HG03432 (cell line): ENCODE results near the gene EPS8L3.
"Not testable (repeated sequence)": the region's sequence is repeated elsewhere in the genome, so short reads cannot be mapped to it uniquely, and the experiment has no call there.

Experiments
- ATAC-seq: cut with Tn5 transposase; IDR thresholded peaks from one replicate; pipeline ENCODE4 v1.9.1; 2021; ENCODE audit warnings: mild to moderate bottlenecking, moderate library complexity; ENCODE audit not compliant: unreplicated experiment

EPS8L3 gene

DNA sequence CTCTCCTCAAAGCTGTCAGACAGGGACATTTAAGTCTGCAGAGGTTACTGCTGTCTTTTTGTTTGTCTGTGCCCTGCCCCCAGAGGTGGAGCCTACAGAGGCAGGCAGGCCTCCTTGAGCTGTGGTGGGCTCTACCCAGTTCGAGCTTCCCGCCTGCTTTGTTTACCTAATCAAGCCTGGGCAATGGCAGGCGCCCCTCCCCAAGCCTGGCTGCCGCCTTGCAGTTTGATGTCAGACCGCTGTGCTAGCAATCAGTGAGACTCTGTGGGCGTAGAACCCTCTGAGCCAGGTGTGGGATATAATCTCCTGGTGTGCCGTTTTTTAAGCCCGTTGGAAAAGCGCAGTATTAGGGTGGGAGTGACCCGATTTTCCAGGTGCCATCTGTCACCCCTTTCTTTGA is 15.4 kb downstream of the EPS8L3 start:
- ATAC-seq, result not testable (repeated sequence)

DNA sequence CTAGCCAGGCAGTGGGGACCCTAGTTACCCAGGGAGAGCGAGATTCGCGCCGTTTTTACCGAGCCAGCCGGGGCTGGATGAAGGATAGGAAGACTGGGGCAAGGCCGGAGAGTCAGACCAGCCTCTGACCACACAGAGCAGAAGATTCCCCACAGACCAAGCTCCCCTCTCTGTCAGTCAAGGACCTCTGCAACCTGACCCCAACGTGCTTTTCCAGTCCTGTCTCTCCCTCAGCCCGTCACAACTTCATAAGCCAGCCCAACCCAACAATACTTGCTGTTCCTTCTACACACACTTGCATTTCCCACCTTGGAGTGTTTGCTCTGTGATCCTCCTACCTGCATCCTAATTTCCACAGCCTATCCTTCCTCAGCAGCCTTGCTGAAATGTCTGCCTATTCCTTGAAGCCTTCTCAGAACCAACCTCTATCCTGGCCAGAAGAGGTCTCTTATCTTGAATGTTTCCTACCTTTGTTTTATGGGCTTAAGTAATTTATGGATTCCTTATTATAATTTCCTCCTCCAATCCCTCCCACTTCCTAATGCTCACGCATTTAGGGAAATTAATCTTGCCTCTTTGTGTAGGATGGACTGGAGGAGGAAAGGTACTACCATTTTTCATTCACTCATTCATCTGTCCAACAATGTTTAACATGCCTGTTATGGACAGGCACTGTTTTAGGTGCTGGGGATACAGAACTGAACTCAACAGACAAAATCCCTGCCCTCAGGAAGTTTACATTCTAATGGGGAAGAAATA is 22.9 kb downstream of the EPS8L3 start, which contains the start of gene GSTM3:
Gene GSTM3 (minus strand): TSS at position 424 of the 759 bp plus-strand sequence. CDS start 751 bp downstream, outside the sequence.
- peak; percentile 36 for ATAC-seq

DNA sequence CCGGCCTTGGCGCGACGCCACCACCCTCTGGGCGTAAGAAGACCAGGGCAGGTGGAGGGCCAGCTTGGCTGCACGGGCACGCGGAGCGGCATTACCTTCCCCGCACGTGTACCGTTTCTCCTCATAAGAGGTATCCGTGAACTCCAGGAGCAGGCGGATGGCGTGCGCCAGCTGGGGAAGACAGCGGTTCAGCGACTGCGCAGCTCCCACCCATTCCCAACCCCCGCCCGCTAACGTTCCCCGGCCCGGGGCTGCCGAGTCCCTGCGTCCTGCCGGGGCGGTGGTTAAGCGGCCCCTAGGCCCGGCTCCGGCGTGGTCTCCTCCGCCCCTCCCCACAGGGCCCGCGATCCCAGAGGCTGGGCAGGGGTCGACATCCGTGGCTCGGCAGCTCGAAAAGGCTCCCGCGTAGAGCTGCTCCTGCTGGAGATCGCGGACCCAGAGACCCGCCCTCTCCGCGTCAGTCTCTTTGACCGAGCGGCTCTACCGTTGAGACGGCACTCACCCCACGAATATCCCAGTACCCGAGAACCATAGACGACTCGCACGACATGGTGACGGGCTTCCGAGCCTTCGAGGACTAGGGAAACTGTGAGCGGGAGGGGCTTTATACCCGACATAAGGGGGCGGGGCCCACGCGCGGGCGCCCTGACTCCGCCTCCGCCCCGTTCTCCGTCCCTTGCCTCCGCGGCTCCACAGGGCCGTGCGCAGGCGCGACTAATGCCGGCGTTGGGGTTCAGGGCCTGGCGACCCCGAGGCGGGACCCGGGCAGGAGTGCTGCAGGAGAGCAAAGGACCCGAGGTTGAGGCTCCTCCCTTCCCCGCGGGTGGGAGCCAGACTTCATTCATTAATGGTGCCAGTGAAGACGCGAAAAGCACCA is 23.7 kb downstream of the EPS8L3 start:
- peak; percentile 94 for ATAC-seq

DNA sequence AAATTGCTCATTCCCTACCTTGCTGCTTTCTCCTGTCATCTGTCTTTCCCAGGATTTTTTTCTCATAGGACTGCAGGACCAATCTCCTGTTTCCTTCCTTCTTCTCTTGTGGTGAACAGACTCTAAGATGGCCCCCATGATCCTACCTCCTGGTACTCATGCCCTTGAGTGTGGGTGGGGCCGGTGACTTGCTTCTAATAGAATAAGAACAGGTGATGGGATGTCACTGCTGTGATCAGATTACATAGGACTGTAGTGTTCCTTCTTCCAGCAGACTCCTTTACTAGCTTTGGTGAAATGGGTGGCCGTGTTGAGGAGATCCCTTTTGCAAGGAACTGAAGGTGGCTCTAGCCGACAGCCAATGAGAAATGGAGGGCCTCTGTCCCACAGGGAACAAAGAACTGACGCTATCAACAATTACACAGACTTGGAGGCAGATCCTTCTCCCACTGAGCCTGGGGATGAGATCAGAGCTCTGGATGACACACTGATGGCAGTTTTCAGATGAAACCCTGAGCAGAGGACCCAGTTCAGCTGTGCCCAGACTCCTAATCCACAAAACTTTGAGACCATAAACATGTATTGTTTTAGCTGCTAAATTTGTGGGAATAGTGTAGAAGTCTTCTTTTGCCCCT is 30.4 kb downstream of the EPS8L3 start:
- no peak for ATAC-seq

DNA sequence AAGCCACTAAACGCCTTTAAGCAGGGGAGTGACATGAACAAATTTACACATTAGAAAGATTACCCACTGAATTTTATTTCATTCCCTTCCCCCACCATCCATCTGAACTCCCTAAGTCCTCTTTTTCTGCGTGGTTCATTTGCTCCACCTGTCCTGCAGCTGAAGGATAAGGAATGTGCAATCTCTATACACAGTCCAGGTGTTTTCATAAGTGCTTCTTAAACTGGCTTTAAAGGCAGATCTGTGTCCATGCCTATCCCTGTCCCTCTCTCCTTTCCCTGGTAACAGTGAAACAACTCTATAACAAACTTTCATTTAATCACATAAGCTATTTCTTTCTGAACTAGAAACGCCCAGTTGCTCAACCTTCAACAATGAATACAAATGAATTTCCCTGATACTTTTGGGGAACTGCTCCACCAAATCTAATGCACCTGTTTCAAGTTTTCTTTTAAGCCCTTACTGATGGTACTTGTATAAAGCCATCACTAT is 31.3 kb downstream of the EPS8L3 start:
- ATAC-seq, result no peak

DNA sequence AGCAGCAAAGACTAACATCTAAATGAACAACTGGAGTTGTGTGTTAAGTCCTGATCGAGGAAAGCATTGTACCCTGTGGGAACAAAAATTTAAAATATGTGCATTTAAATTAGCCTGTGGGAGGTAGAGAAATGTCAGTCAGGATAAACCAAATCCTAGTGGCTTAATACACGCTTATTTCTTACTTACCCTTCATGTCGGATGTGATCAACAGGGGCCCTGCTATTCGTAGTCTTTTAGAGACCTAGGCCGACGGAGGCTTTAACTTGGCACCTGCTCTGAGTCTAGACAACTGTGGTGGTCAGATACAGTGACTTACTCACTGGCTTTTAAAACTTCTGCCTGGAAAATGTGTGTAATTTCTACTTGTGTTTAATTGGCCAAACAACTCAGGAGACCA is 33.1 kb downstream of the EPS8L3 start:
- ATAC-seq, result no peak

DNA sequence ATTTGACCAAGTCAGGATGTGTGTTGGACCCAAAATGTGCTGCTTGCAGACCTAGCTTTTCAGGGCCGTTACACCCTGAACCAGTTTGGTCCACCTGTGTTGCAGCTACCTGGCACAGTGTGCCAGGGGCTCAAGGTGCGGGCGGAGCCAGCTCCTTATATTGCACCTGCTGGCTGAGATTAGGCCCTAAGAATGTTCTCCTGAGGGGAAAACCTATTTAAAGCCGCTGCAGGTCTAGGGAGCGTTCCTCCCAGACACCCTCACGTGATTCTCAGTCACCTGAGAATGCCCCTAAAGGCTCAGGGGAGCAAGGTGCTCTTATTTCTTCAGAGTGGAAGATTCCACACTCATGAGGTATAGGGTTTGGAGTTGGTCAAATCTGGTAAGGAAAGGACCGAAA is 34.9 kb downstream of the EPS8L3 start:
- no peak for ATAC-seq

DNA sequence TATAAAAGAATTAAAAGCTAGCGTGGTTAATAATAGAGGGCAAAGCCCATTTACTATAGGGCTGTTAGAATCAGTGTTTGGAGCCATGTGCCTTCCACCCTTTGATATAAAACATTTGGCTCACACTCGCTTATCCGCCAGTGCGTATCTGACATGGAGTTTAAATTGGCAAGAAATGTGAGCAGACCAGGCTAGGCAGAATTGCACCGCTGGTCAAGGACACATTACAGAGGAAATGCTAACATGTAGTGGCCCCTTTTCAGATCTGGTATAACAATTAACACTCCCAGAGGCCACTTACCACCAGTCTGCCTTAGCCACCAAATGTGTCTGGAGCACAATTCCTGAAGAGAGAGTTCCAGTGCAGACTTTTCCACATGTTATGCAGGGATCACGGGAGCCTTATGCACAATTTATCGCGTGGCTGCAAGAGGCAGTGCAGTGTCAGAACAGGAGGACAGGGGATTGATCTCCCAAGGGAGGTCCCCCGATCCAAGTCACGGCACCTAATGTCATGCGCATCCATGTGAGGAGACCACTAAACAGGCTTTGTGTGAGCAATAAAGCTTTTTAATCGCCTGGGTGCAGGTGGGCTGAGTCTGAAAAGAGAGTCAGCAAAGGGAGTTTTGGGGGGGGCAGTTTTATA is 36.9 kb downstream of the EPS8L3 start:
- no peak for ATAC-seq

DNA sequence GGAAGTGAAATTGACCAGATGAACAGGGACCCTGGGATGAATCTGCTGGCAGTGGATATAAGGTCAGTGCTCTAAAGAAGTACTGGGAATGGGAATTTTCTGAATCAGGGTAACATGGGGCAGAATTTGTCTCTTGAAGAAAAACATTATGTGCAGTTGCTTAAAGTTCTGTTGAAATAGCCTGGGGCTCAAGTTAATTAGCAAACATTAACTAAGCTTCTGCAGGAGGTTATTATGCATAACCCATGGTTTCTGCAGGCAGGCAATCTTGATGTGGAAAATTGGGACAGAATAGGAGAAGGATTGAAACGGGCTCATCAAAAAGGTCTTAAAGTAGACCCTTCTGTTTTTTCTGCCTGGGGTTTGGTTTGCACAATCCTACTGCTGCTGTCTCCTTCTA is 37.7 kb downstream of the EPS8L3 start:
- ATAC-seq, result no peak

DNA sequence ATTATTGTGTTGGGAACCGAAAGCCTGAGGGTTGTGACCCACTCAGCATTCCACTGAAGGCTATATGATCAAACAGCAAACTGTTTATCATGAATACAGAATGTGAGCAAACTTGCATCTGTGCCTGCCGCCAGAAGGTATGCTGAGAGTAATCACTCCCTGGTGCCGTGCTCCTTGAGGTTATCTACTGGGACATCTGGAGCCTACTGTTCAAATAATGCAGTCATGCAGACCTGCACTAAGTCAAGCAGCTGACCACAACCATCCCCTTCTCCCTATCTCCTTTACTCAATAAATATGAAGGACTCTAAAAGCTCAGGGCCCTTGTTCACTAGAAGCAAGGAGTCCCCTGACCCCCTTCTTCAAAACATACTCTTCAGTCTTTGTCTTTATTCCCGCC is 38.2 kb downstream of the EPS8L3 start:
- no peak for ATAC-seq

DNA sequence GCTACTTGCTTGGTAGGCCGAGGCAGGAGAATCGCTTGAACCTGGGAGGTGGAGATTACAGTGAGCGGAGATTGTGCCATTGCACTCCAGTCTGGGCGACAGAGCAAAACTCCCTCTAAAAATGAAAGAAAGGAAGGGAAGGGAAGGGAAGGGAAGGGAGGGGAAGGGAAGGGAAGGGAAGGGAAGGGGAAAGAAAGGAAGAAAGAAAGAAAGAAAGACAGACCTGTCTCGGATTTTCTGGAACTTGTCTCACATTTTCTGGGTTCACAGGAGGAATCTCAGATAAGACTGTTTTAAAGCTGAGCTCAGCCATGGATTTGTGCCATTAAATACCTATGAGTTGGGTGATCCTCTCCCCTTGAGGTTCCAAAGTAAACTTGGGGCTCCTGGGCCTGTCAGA is 38.8 kb downstream of the EPS8L3 start:
- no peak for ATAC-seq

DNA sequence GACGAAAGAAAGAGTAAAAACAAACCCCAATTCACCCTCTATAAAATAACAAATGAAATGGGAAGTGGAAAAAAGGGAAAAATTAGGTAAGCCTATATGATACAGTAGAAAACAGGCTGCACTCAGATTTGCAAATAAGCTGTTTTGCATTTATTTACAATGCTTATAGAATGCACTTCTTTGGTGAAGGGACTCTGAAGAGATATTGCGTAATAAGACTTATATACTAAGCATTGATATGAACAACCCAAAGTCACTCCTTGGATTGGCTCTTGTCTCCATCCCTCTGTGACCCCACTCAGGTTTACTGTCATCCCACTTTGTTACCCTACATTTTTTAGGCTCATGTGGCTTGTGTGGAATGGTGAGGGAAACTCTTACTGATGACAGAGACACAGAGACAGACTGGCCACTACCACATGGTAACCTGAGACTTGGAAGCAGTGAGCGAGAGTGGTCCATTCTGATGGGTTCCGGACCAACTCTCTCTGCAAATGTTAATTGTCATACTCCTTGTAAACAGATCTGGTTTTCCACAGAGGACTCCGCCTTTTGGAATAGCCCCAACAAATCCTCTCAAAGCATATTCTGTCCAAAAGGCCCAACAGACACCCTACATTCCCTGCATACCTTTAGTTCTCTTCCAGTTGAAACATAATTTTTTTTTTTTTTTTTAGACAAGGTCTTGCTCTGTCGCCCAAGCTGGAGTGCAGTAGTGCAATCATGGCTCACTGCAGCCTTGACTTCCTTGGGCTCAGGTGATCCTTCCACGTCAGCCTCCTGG is 40.6 kb downstream of the EPS8L3 start:
- no peak for ATAC-seq

DNA sequence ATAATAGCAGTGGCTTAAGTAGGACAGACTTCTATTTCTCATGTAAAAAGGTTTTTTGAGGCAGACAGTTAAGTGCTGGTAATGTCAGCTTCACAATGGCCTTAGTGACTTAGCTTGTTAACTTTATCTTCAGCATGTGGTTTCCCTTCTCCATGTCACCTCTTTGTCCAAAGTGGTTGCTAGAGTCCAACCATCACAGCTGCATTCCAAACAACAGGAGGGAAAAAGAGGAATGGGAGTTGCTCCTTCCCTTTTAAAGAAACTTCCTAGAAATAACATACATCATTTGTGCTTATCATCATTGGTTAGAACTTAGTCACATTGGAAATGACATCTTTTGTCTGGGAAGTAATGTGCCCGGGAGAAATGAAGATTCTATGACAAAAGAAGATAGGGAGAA is 41.8 kb downstream of the EPS8L3 start:
- ATAC-seq, result no peak

DNA sequence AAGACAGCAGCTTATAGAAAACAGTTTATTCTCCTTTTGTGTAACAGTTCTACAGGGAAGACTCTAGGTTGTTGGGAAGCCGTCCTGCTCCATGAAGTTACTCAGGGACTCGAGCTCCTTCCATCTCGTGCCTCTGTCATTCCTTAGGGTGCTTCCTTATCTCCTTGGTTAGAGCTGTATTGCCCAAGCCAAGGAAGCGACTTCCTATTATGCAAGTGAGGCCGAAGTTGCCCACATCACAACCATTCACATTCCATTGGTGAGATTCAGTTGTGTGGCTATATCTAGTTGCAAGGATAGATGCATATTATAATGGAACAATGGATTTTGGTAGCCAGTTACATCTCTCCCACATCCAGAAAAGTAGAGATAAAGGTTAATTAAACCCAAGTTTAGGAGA is 42.7 kb downstream of the EPS8L3 start:
- no peak for ATAC-seq

DNA sequence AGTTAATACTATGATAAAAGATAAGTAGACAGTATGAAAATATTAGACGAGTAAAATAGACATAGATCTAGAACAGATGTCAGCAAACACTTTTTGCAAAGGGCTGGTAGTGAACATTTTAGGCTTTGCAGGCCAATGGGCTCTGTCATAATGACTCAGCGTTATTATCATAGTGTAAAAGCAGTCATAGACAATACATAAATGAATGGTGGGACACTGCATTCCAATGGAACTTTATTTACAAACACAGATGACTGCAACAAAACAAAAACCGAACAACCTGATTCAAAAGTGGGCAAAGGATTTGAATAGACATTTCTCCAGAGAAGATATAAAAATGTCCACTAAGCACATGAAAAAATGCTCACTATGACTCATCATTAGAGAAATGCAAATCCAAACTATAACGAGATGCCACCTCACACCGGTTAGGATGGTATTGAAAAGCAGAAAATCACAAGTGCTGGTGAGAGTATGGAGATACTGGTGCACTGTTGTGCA is 44.3 kb downstream of the EPS8L3 start:
- ATAC-seq, result peak; percentile 62

DNA sequence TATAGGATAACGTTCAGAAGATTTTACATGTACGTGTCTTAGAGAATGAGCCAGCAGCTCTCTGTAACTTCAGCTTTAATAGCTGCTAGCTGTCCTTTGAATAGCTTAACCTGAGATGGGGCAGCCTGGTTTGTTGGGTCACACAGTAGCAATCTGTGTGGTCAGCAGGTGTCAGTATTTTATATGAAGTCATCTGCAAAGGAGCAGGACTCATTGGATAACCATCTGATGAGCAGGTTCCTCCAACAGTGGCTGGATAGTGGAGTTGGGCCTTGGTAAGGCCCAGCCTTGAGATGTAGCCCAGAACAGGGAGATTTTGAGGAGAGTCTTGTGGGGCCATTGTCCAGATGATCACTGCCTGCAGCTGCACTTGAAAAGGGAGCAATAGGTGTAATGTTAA is 45.2 kb downstream of the EPS8L3 start:
- no peak for ATAC-seq

DNA sequence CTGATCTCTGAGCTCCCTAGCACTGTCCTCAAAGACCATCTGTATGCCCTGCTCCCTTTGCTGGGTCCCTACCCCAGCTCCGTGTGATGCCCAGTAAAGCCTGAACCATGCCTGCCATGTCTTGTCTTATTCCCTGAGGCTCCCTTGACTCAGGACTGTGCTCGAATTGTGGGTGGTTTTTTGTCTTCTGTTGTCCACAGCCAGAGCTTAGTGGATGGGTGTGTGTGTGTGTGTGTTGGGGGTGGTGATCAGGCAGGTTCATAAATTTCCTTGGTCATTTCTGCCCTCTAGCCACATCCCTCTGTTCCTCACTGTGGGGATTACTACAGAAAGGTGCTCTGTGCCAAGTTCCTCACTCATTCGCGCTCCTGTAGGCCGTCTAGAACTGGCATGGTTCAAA is 46.0 kb downstream of the EPS8L3 start:
- ATAC-seq, result no peak

DNA sequence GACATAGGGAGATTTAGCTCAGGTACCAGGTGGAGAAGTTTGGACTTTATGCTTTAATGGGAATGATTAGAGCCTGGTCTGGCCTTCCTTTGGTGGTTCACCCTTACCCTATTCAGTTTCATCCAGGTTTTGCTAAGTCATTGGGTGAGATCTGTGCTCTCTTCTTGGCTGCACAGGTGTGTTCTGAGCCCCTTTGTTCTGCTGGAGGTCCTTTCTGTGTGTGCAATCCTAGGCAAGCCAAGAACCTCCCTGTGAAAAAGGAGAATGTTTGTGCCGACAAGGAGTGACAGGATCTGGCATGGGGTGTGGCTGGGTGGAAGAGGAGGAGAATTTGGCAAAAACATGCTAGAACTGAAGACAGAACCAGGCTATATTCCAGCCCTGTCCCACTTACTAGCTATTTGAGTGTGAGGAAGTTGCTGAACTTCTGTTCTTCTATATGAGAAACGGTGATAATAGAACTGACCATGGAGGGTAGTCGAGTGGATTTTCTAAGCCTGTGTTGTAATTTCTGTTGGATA is 47.1 kb downstream of the EPS8L3 start:
- ATAC-seq, result no peak

DNA sequence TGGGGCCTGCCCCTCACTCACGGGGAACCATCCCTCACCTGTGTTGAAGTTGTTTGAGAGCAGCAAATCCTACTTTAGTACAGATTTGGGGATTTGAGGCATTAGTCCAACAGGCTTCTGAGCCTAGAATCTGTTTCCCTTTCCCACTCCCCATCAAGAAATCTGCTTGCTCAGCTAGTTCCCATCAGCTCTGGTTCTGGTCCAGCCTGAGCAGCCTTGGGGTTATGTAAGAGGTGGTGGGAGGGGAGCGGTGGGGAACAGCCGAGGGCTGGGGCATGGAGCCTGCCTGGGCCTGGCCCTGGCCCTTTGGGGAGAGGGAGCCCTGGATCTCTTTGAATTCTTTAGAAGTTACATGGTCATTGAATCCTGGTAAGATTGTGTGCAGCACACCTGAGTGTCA is 47.6 kb downstream of the EPS8L3 start:
- ATAC-seq, result no peak
